Transverse colon (tissue), 4 donors: ENCODE measurements around the gene CLIC5. TPM values are rescaled to one million over a fixed set of nuclear protein-coding genes. Genes with fewer than 3 reads are reported as not detected.

Source experiments
- DNase-seq: peaks from one replicate; pipeline ENCODE4 v3.0.0-alpha.2; 2019
- H3K27ac ChIP-seq, 4 donors: fragments of 200-600 bp; sonication (generic); 2 replicates each; pipeline ENCODE4 v1.5.1; 2016 to 2018; ENCODE audit warnings: inconsistent platforms in 4 of 4
- H3K27me3 ChIP-seq: fragments of 200-600 bp; sonication (generic); 2 replicates; pipeline ENCODE4 v1.5.1; 2017; ENCODE audit warnings: inconsistent platforms
- H3K36me3 ChIP-seq, 4 donors: fragments of 200-600 bp; sonication (generic); 2 replicates each; pipeline ENCODE4 v1.5.1; 2017 to 2019; ENCODE audit warnings: inconsistent platforms in 4 of 4
- H3K4me1 ChIP-seq, 4 donors: fragments of 200-600 bp; sonication (generic); 2 replicates each; pipeline ENCODE4 v1.5.1; 2017 to 2020; ENCODE audit warnings: inconsistent platforms in 4 of 4
- H3K4me3 ChIP-seq, 4 donors: fragments of 200-600 bp; sonication (generic); 1 replicate in 1 of 4; 2 replicates in 3 of 4; pipeline versions ENCODE4 v1.5.1 to v1.6.1; 2017 to 2019; ENCODE audit warnings: inconsistent platforms in 4 of 4
- H3K9me3 ChIP-seq, 2 donors: fragments of 200-600 bp; sonication (generic); 2 replicates each; pipeline ENCODE4 v1.5.1; 2017 to 2019; ENCODE audit warnings: inconsistent platforms in 2 of 2
- CTCF ChIP-seq, 5 experiments: fragments of 200-600 bp in 3 of 5; fragments of 450-650 bp in 2 of 5; sonication (generic) in 3 of 5; IDR thresholded peaks; 1 replicate in 2 of 5; 2 replicates in 3 of 5; pipeline ENCODE4 v1.5.1; 2016 to 2017; ENCODE audit warnings: antibody characterized with exemption in 5 of 5, inconsistent platforms in 3 of 5, mild to moderate bottlenecking in 2 of 5, moderate library complexity in 1 of 5
- EP300 ChIP-seq: sonication (generic); formaldehyde crosslinking; IDR thresholded peaks from one replicate; pipeline ENCODE4 v1.6.1; 2017; ENCODE audit warnings: antibody characterized with exemption, low read depth
- POLR2A ChIP-seq: fragments of 450-650 bp; IDR thresholded peaks from one replicate; pipeline ENCODE4 v1.6.1; 2016; ENCODE audit warnings: antibody characterized with exemption, mild to moderate bottlenecking, moderate library complexity
- POLR2AphosphoS5 ChIP-seq, 3 donors: sonication (generic); formaldehyde crosslinking; IDR thresholded peaks; one replicate each; pipeline ENCODE4 v1.6.1; 2016; ENCODE audit warnings: antibody characterized with exemption in 3 of 3
- WGBS, 2 donors: methylation state at CpG; one replicate each; pipeline ENCODE4 v1.1.5; 2018; ENCODE audit warnings: low coverage in 1 of 2; 5-methylcytosine and 5-hydroxymethylcytosine counted together
- in situ Hi-C, 4 donors: fragments of 200-750 bp; cut with MboI; loops; one replicate each; pipeline versions ENCODE4 v1.15.0 to v1.15.1; 2017; ENCODE audit warnings: low sequenced_read_pairs in 3 of 4, low pct_ligation_motif_present in 1 of 4, low pct_unique_long_range_greater_than_20kb in 1 of 4
- intact Hi-C: fragments of 100-400 bp; cut with DNase I; formaldehyde crosslinking; loops from one replicate; pipeline ENCODE4 v1.15.1; 2023; ENCODE audit warnings: low total_unique reads
- total RNA-seq, 4 donors: library from RNA; depleted of rRNA; stranded (reverse); fragments of >200 nt; gene quantifications; one replicate each; pipeline ENCODE4 v1.1.0, GENCODE V29; 2016

CLIC5 gene
- total RNA-seq, 4 donors from 2014 or later = 5.0 to 222 (median 149) TPM

- Histone ChIP-seq H3K4me1 (peaks cover 0 to 11% (median 0%) of the 10 kb centered on the region in 4 donors), H3K9me3 (no peaks in the 10 kb centered on the region), H3K27me3 (no peaks in the 10 kb centered on the region), H3K4me3 (no peak overlapping the region), H3K27ac (peak overlapping the region in 2 of 4 donors; percentile 24 to 30), H3K36me3 (no peaks in the 10 kb centered on the region)
- no peak for TF ChIP-seq POLR2A
- no peak for TF ChIP-seq EP300
- TF ChIP-seq POLR2AphosphoS5 (IDR thresholded peaks at IDR 0.05) = peak in 1 of 3 donors; percentile 4
- TF ChIP-seq CTCF (IDR thresholded peaks at IDR 0.05) = peak; percentile 94 to 98 (median 95)
- DNase-seq = peak; percentile 71
- intact Hi-C loops = no loop called here
- WGBS, 2 donors = 8 to 16% methylated on average over 2 to 7 of the region's 7 CpGs
- in situ Hi-C loops = loop anchor here in 1 of 4 donors (25.0 kb wide), 1 partner anchor 482 kb away; no protein-coding TSS in a partner anchor
These were observed 85.1 kb downstream of the CLIC5 start for GRCh38 chr6:45930420-45931040.

- intact Hi-C loops (no loop called here), in situ Hi-C loops (loop anchor here in 1 of 4 donors (25.0 kb wide), 1 partner anchor 483 kb away; no protein-coding TSS in a partner anchor)
These were observed 86.0 kb downstream of the CLIC5 start for GRCh38 chr6:45929421-45930361.

DNA sequence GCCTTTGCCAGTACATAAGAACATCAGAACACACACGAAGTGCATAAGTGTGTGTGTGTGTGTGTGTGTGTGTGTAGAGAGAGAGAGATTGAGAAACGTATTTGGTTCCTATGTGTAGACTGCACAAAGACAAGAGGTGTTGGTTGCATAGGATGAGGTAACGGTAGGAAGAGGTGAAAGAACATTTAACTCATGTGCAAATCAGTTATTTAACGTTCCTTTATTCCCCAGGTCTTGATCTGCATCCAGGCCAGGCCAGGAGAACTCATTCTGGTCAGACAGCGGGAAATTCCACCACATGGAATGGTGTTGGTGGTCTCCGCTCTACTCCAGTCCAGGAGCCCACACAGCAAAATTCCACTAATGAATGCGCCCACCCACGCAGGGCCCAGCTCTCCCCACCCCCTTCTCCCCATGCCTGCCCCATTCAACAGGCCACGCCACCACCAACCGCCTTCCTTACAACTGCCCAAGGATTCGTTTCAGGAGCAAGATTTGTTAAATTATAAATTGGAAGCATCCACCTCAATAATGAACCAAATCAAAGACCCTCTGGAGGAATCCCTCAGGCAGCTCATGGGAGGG, 86.8 kb downstream of the CLIC5 start:
- 92 to 100% methylated on average over 4 to 11 of the region's 11 CpGs for WGBS, 2 donors
- Histone ChIP-seq H3K27me3 (no peaks in the 10 kb centered on the region), H3K4me3 (no peak overlapping the region), H3K4me1 (peaks cover 0 to 11% (median 0%) of the 10 kb centered on the region in 4 donors), H3K36me3 (no peaks in the 10 kb centered on the region), H3K9me3 (no peaks in the 10 kb centered on the region), H3K27ac (no peak overlapping the region)
- TF ChIP-seq POLR2A = no peak
- no peak for TF ChIP-seq POLR2AphosphoS5 (IDR thresholded peaks at IDR 0.05)
- no peak for TF ChIP-seq EP300
- TF ChIP-seq CTCF (IDR thresholded peaks at IDR 0.05) = no peak
- intact Hi-C loops = no loop called here
- DNase-seq = no peak
- in situ Hi-C loops = loop anchor here in 1 of 4 donors (25.0 kb wide), 1 partner anchor 483 kb away; no protein-coding TSS in a partner anchor

More at GRCh38 chr6:45929421-45930361, 86.0 kb downstream of the CLIC5 start:
- Histone ChIP-seq H3K4me3 (no peak overlapping the region), H3K9me3 (no peaks in the 10 kb centered on the region), H3K27ac (no peak overlapping the region), H3K4me1 (peaks cover 0 to 11% (median 0%) of the 10 kb centered on the region in 4 donors), H3K27me3 (no peaks in the 10 kb centered on the region), H3K36me3 (no peaks in the 10 kb centered on the region)
- no peak for TF ChIP-seq POLR2A
- TF ChIP-seq EP300 = no peak
- no peak for TF ChIP-seq POLR2AphosphoS5 (IDR thresholded peaks at IDR 0.05)
- no peak for TF ChIP-seq CTCF (IDR thresholded peaks at IDR 0.05)
- WGBS, 2 donors = 76% methylated on average over 17 of the region's 17 CpGs; no CpG with 5 or more reads in 1 of the 2 donors
- no peak for DNase-seq
